ENCODE measurements around the gene ANGPTL2. TPM values are rescaled to one million over a fixed set of nuclear protein-coding genes. Genes with fewer than 3 reads are reported as not detected.

The ANGPTL2 gene
- total RNA-seq, 4 donors from 2014 or later: 36.5 to 52.5 (median 50.8) TPM

DNA sequence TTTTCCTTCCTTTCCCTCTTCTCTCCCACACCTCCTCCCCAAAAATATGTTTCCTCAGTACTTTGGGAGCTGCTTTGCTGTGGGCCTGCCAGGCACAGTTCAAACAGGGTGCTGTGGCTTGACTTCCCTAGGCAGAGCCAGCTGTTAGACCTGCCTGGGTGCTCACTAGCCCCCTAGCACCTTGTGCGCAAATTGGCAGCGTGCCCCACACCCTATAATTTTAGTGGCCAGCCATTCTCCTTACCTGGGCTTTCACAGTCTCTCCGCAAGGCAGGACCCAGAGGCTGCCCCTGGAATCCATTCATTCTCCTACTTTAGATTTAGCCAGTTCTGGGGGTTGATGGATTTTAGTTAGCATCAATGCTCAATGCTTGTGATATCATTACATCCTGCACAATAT lies 72.3 kb downstream of the ANGPTL2 start:
- no peaks in the 10 kb centered on the region for H3K27me3 ChIP-seq
- no peaks in the 10 kb centered on the region for H3K36me3 ChIP-seq
- H3K27ac ChIP-seq: no peak overlapping the region
- ATAC-seq: no peak
- no peak overlapping the region for H3K4me3 ChIP-seq
- H3K9me3 ChIP-seq: no peaks in the 10 kb centered on the region
- no CpG with 5 or more reads among the region's 3 CpGs for WGBS, 2 donors (ENCODE audit: low coverage in 1 of 2)
- TF ChIP-seq POLR2A (IDR thresholded peaks at IDR 0.05) (no peak), POLR2AphosphoS5 (IDR thresholded peaks at IDR 0.05) (no peak), EP300 (IDR thresholded peaks at IDR 0.05) (no peak)
- TF ChIP-seq, protein P1, sequence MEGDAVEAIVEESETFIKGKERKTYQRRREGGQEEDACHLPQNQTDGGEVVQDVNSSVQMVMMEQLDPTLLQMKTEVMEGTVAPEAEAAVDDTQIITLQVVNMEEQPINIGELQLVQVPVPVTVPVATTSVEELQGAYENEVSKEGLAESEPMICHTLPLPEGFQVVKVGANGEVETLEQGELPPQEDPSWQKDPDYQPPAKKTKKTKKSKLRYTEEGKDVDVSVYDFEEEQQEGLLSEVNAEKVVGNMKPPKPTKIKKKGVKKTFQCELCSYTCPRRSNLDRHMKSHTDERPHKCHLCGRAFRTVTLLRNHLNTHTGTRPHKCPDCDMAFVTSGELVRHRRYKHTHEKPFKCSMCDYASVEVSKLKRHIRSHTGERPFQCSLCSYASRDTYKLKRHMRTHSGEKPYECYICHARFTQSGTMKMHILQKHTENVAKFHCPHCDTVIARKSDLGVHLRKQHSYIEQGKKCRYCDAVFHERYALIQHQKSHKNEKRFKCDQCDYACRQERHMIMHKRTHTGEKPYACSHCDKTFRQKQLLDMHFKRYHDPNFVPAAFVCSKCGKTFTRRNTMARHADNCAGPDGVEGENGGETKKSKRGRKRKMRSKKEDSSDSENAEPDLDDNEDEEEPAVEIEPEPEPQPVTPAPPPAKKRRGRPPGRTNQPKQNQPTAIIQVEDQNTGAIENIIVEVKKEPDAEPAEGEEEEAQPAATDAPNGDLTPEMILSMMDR (IDR thresholded peaks at IDR 0.05): no peak
- peaks cover 0 to 37% (median 18%) of the 10 kb centered on the region in 3 donors for H3K4me1 ChIP-seq

DNA sequence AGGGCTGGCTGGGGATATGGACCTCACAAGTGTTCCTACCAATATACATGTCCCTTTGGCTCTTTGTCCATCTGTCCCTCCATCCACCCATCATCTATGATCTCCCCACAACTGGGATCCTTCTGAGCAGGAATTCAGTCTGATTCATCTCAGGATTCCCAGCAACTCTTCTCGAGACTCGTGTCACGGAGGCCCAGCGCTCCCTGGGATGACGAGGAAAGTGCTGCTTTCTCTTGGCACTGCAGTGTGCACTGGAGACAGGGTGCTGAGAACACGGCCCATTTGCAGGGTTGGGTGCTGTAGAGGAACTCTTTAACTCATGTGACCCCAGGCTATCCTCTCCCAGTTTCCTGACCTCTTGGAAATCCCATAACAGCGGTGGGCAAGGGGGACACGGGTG lies 72.9 kb downstream of the ANGPTL2 start:
- ATAC-seq: no peak
- no peaks in the 10 kb centered on the region for H3K36me3 ChIP-seq
- H3K4me1 ChIP-seq: peaks cover 0 to 36% (median 18%) of the 10 kb centered on the region in 3 donors
- H3K9me3 ChIP-seq: no peaks in the 10 kb centered on the region
- H3K4me3 ChIP-seq: no peak overlapping the region
- TF ChIP-seq EP300 (IDR thresholded peaks at IDR 0.05) (no peak), POLR2A (IDR thresholded peaks at IDR 0.05) (no peak), POLR2AphosphoS5 (IDR thresholded peaks at IDR 0.05) (no peak)
- TF ChIP-seq, protein P1 (IDR thresholded peaks at IDR 0.05): no peak
- 91 to 94% methylated on average over 2 to 6 of the region's 8 CpGs for WGBS, 2 donors (ENCODE audit: low coverage in 1 of 2)
- no peaks in the 10 kb centered on the region for H3K27me3 ChIP-seq
- peak overlapping the region in 1 of 4 donors; percentile 41 for H3K27ac ChIP-seq

DNA sequence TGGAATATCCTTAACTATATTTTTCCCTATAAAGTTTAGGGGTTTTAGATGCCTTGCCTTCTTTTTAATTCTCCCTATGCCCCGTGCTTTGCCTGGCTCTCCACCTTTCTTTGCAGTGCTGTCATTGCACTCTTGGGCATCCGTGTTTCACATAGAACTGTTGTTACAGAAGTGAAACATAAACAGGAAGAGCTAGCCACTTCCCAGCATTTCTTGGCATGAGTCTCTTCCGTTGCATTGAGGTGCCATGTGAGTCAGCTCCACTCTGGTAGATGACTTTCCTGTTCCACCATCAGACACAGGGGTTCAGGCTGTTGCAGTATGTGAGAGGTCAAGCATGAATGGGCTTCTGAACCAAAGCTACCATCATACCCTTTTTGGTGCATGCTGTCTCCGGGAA lies 73.4 kb downstream of the ANGPTL2 start:
- ATAC-seq: peak; percentile 80
- TF ChIP-seq POLR2AphosphoS5 (IDR thresholded peaks at IDR 0.05): peak; percentile 77
- TF ChIP-seq, protein P1 (IDR thresholded peaks at IDR 0.05): peak in 1 of 4 experiments; percentile 35
- no peak for TF ChIP-seq EP300 (IDR thresholded peaks at IDR 0.05)
- TF ChIP-seq POLR2A (IDR thresholded peaks at IDR 0.05): no peak
- Histone ChIP-seq H3K9me3 (no peaks in the 10 kb centered on the region), H3K36me3 (no peaks in the 10 kb centered on the region), H3K4me1 (peaks cover 0 to 31% (median 13%) of the 10 kb centered on the region in 3 donors), H3K4me3 (no peak overlapping the region), H3K27ac (peak overlapping the region in 2 of 4 donors; percentile 22 to 41), H3K27me3 (no peaks in the 10 kb centered on the region)
- WGBS, 2 donors (ENCODE audit: low coverage in 1 of 2): 55 to 69% methylated on average over 2 to 3 of the region's 4 CpGs

DNA sequence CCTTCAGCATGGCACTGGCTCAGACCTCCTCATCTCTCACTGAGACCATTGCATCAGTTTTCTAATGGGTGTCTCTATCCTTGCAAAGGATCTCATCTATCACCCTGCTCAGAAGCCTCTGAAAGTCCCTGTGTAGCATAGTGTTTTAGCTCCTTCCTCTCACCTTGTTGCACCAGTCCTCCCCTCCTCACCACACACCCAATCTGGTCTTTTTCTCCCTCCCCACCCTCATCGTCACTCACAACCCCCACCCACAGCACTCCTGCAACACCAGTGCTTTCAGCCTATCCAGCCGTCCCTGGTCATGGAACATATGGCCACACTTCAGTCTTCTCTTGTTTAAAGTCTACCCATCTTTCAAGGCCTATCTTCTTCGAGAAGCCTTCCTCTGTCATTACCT lies 74.5 kb downstream of the ANGPTL2 start:
- TF ChIP-seq POLR2A (IDR thresholded peaks at IDR 0.05) (no peak), EP300 (IDR thresholded peaks at IDR 0.05) (no peak), POLR2AphosphoS5 (IDR thresholded peaks at IDR 0.05) (no peak)
- TF ChIP-seq, protein P1 (IDR thresholded peaks at IDR 0.05): no peak
- 86 to 95% methylated on average over 3 of the region's 3 CpGs for WGBS, 2 donors (ENCODE audit: low coverage in 1 of 2)
- no peaks in the 10 kb centered on the region for H3K36me3 ChIP-seq
- no peak overlapping the region for H3K27ac ChIP-seq
- no peaks in the 10 kb centered on the region for H3K9me3 ChIP-seq
- no peak for ATAC-seq
- H3K4me3 ChIP-seq: no peak overlapping the region
- no peaks in the 10 kb centered on the region for H3K27me3 ChIP-seq
- H3K4me1 ChIP-seq: peaks cover 0 to 20% (median 3%) of the 10 kb centered on the region in 3 donors

DNA sequence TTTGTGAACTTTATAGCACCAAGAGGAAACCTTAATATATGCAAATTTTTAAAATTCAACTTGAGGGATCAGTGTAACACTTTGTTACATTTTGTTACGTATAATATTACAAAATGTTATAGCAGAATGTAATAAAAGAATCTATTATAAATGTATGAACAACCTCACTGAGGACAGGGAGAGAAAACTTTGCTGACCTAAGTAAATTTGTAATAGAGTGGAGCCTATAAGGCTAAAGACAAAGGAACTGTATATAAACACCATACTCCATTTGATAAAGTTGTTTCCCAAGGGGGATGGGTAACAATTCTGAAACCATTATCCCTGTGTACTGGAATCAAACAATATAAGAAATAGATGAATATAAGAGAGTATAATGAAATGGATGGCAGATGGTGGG lies 77.3 kb downstream of the ANGPTL2 start:
- H3K36me3 ChIP-seq: no peaks in the 10 kb centered on the region

More for the DNA sequence above, 77.3 kb downstream of the ANGPTL2 start:
- H3K27ac ChIP-seq: no peak overlapping the region
- peaks cover 0 to 8% (median 0%) of the 10 kb centered on the region in 3 donors for H3K4me1 ChIP-seq
- no peak for ATAC-seq
- H3K9me3 ChIP-seq: no peaks in the 10 kb centered on the region
- no peak for TF ChIP-seq EP300 (IDR thresholded peaks at IDR 0.05)
- TF ChIP-seq POLR2AphosphoS5 (IDR thresholded peaks at IDR 0.05): no peak
- TF ChIP-seq POLR2A (IDR thresholded peaks at IDR 0.05): no peak
- TF ChIP-seq, protein P1 (IDR thresholded peaks at IDR 0.05): no peak
- no peaks in the 10 kb centered on the region for H3K27me3 ChIP-seq
- 100% methylated on average over 1 of the region's 1 CpG for WGBS, 2 donors (ENCODE audit: low coverage in 1 of 2)
- no peak overlapping the region for H3K4me3 ChIP-seq
